GM12878 (cell line): ENCODE results near the gene GALNT9. TPM values are rescaled to one million over a fixed set of nuclear protein-coding genes. Genes with fewer than 3 reads are reported as not detected.
A peak's percentile ranks its signal among the peaks of the same experiment; 100 is the strongest.

Source experiments
- ATAC-seq: fragments of 200-7000 bp; cut with Tn5 transposase; 3 replicates; pipeline ENCODE4 v1.9.1; 2020; ENCODE audit warnings: mild to moderate bottlenecking, moderate library complexity
- BruUV-seq: library from RNA; stranded (reverse); fragments of 400-500 nt; replicated peaks from 2 replicates; lab custom pipeline; 2021; lab: Mats Ljungman, UMichigan
- CTCF ChIA-PET: fragments of 300-600 bp; sonication (Branson Sonifier 250); formaldehyde crosslinking; extraction: SDS; loops from one replicate; lab custom pipeline; 2021; ENCODE audit warnings: inconsistent platforms; lab: Yijun Ruan, JAX
- POLR2A ChIA-PET: fragments of 350-600 bp; formaldehyde crosslinking; extraction: SDS; loops from one replicate; lab custom pipeline; 2021; ENCODE audit warnings: inconsistent platforms; lab: Charles Lee
- RAD21 ChIA-PET: fragments of 300-600 bp; sonication (Branson Sonifier 250); formaldehyde crosslinking; loops from one replicate; lab custom pipeline; 2023; ENCODE audit warnings: antibody characterized with exemption; ENCODE audit not compliant: unreplicated experiment; lab: Charles Lee
- SMC1A ChIA-PET: fragments of 300-600 bp; sonication (Branson Sonifier 250); formaldehyde crosslinking; loops from one replicate; lab custom pipeline; 2023; ENCODE audit not compliant: unreplicated experiment, uncharacterized antibody; lab: Charles Lee
- DNase-seq: peaks from one replicate; pipeline ENCODE4 v3.0.0-alpha.2; 2011; ENCODE audit warnings: low read depth, low spot score
- FAIRE-seq: peaks from 3 replicates; lab custom pipeline; 2011; peaks lifted over from hg19 to GRCh38; lab: Jason Lieb, UNC
- H2AFZ ChIP-seq: 2 replicates; pipeline ENCODE4 v1.6.0; 2011; ENCODE audit warnings: low read depth, low read length, control low read depth; ENCODE audit not compliant: control insufficient read depth
- H3K27ac ChIP-seq: 2 replicates; pipeline ENCODE4 v1.5.1; 2011; ENCODE audit warnings: control low read depth; ENCODE audit not compliant: control insufficient read depth, insufficient read depth
- H3K27me3 ChIP-seq, 2 experiments: replicated peaks in 1 of 2; 2 replicates each; pipeline versions ENCODE4 v1.6.0 to v1.6.1; 2011; ENCODE audit warnings: low read length in 1 of 2; ENCODE audit not compliant: control insufficient read depth in 2 of 2, insufficient read depth in 2 of 2
- H3K36me3 ChIP-seq, 2 experiments: 2 replicates each; pipeline ENCODE4 v1.5.1; 2011; ENCODE audit warnings: low read length in 1 of 2; ENCODE audit not compliant: control insufficient read depth in 2 of 2, insufficient read depth in 2 of 2
- H3K4me1 ChIP-seq: 2 replicates; pipeline ENCODE4 v1.6.1; 2011; ENCODE audit warnings: mild to moderate bottlenecking, low read length, moderate library complexity, mixed read lengths; ENCODE audit not compliant: control insufficient read depth, insufficient read depth
- H3K4me2 ChIP-seq: 2 replicates; pipeline ENCODE4 v1.6.0; 2011; ENCODE audit warnings: control low read depth; ENCODE audit not compliant: control insufficient read depth, insufficient read depth
- H3K4me3 ChIP-seq: fragments of 200-600 bp; sonication (generic); 2 replicates; pipeline ENCODE4 v1.5.1; 2016
- H3K79me2 ChIP-seq: 2 replicates; pipeline ENCODE4 v1.6.0; 2011; ENCODE audit warnings: low read length; ENCODE audit not compliant: control insufficient read depth, insufficient read depth
- H3K9ac ChIP-seq: 2 replicates; pipeline ENCODE4 v1.8.0; 2011; ENCODE audit warnings: low read length, control low read depth, mixed read lengths; ENCODE audit not compliant: control insufficient read depth, insufficient read depth
- H3K9me3 ChIP-seq: replicated peaks from 3 replicates; pipeline ENCODE4 v1.5.1; 2011; ENCODE audit warnings: mild to moderate bottlenecking, low read length; ENCODE audit not compliant: control insufficient read depth, insufficient read depth
- H4K20me1 ChIP-seq: 2 replicates; pipeline ENCODE4 v1.6.0; 2011; ENCODE audit not compliant: control insufficient read depth, insufficient read depth
- KLF5 ChIP-seq: fragments of 450-650 bp; IDR thresholded peaks from 2 replicates; pipeline ENCODE4 v1.6.1; 2014; ENCODE audit warnings: mild to moderate bottlenecking; ENCODE audit not compliant: partially characterized antibody
- MTA3 ChIP-seq: IDR thresholded peaks from 2 replicates; pipeline ENCODE4 v1.6.1; 2012; ENCODE audit warnings: low read length, inconsistent platforms, borderline replicate concordance
- MYB ChIP-seq: fragments of 150-350 bp; IDR thresholded peaks from 2 replicates; pipeline ENCODE4 v1.6.1; 2014; ENCODE audit warnings: mild to moderate bottlenecking, low read depth, low read length, borderline replicate concordance
- ZNF384 ChIP-seq: IDR thresholded peaks from 2 replicates; pipeline ENCODE4 v1.6.1; 2012; ENCODE audit warnings: low read depth, mild to moderate bottlenecking, low read length, improper control_type of control experiment, borderline replicate concordance
- WGBS: methylation state at CpG from one replicate; pipeline ENCODE4 v1.1.6; 2016; ENCODE audit warnings: low lambda C conversion rate; ENCODE audit not compliant: insufficient replicate concordance, insufficient coverage; ENCODE audit errors: missing lambda C conversion rate; 5-methylcytosine and 5-hydroxymethylcytosine counted together
- in situ Hi-C: fragments of 300-500 bp; cut with MboI; formaldehyde crosslinking; loops from 9 replicates; pipeline ENCODE4 v1.14.3; 2018; ENCODE audit warnings: mixed read lengths
- intact Hi-C: fragments of 100-400 bp; cut with micrococcal nuclease; formaldehyde crosslinking; loops from one replicate; pipeline ENCODE4 v1.14.2; 2022; ENCODE audit not compliant: unreplicated experiment
- polyA plus RNA-seq, 11 experiments: library from polyadenylated mRNA; depleted of rRNA in 4 of 11; unstranded in 6 of 11; stranded (reverse) in 5 of 11; fragments of >200 nt; fragmentation: Nextera tagmentation in 4 of 11; fragmentation: Illumina TruSeq in 1 of 11; extraction: Ambion mirVana in 4 of 11; extraction: Trizol in 1 of 11; gene quantifications; 1 replicate in 1 of 11; 2 replicates in 10 of 11; pipeline versions ENCODE4 v1.2.1 to v1.2.3, GENCODE V29; 2011 to 2016; ENCODE audit warnings: inconsistent platforms in 2 of 11, missing spikeins in 2 of 11, low read depth in 1 of 11
- total RNA-seq, 4 experiments: library from RNA; depleted of rRNA in 3 of 4; stranded (reverse); fragments of >200 nt in 3 of 4; fragmentation: Illumina TruSeq in 1 of 4; extraction: Trizol in 1 of 4; gene quantifications; 2 replicates each; pipeline versions ENCODE4 v1.2.1 to v1.2.3, GENCODE V29; 2013 to 2021
- TF ChIP-seq, protein P1 (sequence below): IDR thresholded peaks from 2 replicates; pipeline ENCODE4 v1.6.1; 2012; ENCODE audit warnings: improper control_type of control experiment, low read depth, low read length; ENCODE audit not compliant: insufficient replicate concordance
- TF ChIP-seq, protein P2 (sequence below): IDR thresholded peaks from 2 replicates; pipeline ENCODE4 v1.6.1; 2011; ENCODE audit warnings: low read depth, mild to moderate bottlenecking, low read length, moderate library complexity, borderline replicate concordance; ENCODE audit errors: extremely low read depth

The GALNT9 gene
- total and polyA plus RNA-seq, 10 of the 15 experiments (the other 5 are each of a cell fraction or from before 2014, with no cell fraction given), result 0.04 TPM; not detected in 9

DNA sequence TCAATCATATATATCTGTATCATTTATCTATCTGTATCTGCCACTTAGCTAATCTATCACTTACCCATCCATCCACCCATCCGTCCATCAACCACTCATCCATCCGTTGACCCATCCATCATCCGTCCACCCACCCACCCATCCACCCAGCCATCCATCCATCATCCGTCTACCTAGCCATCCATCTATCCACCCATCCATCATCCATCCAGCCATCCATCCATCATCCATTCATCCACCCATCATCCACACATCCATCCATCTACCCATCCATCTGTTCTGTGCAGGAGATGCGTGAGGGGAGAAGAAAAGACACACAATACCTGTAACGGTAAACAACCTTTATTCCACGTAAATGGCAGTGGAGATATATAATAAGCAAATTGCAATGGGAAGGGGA, 165.0 kb downstream of the GALNT9 start:
- Histone ChIP-seq H4K20me1 (no peaks in the 10 kb centered on the region), H3K79me2 (no peaks in the 10 kb centered on the region), H3K4me1 (no peaks in the 10 kb centered on the region), H3K9me3 (no peaks in the 10 kb centered on the region), H3K36me3 (no peaks in the 10 kb centered on the region), H3K9ac (no peak overlapping the region), H3K4me2 (no peak overlapping the region)
- WGBS, result 87% methylated on average over 5 of the region's 7 CpGs
- intact Hi-C loops (no loop called here), in situ Hi-C loops (no loop called here)
- ATAC-seq, result no peak
- RAD21 ChIA-PET, result no interaction called here
- no TSS peak for BruUV-seq
- TF ChIP-seq MYB (no peak), ZNF384 (no peak), KLF5 (no peak), MTA3 (no peak)
- TF ChIP-seq, protein P1, sequence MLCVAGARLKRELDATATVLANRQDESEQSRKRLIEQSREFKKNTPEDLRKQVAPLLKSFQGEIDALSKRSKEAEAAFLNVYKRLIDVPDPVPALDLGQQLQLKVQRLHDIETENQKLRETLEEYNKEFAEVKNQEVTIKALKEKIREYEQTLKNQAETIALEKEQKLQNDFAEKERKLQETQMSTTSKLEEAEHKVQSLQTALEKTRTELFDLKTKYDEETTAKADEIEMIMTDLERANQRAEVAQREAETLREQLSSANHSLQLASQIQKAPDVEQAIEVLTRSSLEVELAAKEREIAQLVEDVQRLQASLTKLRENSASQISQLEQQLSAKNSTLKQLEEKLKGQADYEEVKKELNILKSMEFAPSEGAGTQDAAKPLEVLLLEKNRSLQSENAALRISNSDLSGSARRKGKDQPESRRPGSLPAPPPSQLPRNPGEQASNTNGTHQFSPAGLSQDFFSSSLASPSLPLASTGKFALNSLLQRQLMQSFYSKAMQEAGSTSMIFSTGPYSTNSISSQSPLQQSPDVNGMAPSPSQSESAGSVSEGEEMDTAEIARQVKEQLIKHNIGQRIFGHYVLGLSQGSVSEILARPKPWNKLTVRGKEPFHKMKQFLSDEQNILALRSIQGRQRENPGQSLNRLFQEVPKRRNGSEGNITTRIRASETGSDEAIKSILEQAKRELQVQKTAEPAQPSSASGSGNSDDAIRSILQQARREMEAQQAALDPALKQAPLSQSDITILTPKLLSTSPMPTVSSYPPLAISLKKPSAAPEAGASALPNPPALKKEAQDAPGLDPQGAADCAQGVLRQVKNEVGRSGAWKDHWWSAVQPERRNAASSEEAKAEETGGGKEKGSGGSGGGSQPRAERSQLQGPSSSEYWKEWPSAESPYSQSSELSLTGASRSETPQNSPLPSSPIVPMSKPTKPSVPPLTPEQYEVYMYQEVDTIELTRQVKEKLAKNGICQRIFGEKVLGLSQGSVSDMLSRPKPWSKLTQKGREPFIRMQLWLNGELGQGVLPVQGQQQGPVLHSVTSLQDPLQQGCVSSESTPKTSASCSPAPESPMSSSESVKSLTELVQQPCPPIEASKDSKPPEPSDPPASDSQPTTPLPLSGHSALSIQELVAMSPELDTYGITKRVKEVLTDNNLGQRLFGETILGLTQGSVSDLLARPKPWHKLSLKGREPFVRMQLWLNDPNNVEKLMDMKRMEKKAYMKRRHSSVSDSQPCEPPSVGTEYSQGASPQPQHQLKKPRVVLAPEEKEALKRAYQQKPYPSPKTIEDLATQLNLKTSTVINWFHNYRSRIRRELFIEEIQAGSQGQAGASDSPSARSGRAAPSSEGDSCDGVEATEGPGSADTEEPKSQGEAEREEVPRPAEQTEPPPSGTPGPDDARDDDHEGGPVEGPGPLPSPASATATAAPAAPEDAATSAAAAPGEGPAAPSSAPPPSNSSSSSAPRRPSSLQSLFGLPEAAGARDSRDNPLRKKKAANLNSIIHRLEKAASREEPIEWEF, result no peak
- TF ChIP-seq, protein P2, sequence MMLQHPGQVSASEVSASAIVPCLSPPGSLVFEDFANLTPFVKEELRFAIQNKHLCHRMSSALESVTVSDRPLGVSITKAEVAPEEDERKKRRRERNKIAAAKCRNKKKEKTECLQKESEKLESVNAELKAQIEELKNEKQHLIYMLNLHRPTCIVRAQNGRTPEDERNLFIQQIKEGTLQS, result no peak
- TF ChIP-seq, all 136 proteins: peak for 0
- ChIA-PET CTCF (no interaction called here), SMC1A (no interaction called here), POLR2A (no interaction called here)
- DNase-seq, result no peak
- Histone ChIP-seq H3K27ac (no peak overlapping the region), H2AFZ (no peak overlapping the region), H3K4me3 (no peak overlapping the region), H3K27me3 (no peaks in the 10 kb centered on the region)
- FAIRE-seq, result peak; percentile 64
